HG03439 (cell line): ENCODE measurements around the gene ATAD1.
"Not testable (repeated sequence)": the region's sequence is repeated elsewhere in the genome, so short reads cannot be mapped to it uniquely, and the experiment has no call there.

Experiments
- ATAC-seq: cut with Tn5 transposase; IDR thresholded peaks from one replicate; pipeline ENCODE4 v1.9.1; 2021; ENCODE audit warnings: mild to moderate bottlenecking, moderate library complexity; ENCODE audit not compliant: unreplicated experiment

The ATAD1 gene

DNA sequence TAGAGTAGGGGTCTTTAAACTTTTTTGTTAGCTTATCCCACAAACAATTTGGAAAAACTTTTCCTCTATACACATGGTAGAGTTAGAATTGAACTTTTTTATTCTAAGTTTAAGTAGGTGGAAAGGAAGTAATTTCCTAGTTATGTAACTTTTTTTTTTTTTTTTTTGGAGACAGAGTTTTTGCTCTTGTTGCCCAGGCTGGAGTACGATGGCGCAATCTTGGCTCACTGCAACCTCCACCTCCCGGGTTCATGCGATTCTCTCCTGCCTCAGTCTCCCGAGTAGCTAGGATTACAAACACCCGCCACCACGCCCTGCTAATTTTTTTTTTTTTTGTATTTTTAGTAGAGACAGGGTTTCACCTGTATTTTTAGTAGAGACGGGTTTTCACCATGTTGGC is 28.7 kb upstream of the ATAD1 start:
- not testable (repeated sequence) for ATAC-seq

DNA sequence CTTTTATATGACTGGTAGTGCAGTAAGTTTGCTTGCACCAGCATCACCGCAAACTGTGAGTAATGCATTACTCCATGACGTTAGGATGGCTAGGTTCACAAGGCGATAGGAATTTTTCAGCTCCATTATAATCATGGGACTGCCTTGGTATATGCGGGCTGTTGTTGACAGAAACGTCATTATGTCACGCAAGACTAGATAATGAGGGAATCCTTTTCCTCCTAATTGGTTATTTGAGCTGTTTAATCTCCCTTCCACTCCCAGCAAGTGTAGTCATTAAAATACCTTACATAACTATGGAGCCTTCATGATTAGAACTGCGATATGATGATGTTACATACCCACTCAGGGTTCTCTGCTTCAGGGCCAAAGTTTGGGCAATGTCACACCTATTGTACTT is 28.0 kb upstream of the ATAD1 start:
- ATAC-seq, result no peak

DNA sequence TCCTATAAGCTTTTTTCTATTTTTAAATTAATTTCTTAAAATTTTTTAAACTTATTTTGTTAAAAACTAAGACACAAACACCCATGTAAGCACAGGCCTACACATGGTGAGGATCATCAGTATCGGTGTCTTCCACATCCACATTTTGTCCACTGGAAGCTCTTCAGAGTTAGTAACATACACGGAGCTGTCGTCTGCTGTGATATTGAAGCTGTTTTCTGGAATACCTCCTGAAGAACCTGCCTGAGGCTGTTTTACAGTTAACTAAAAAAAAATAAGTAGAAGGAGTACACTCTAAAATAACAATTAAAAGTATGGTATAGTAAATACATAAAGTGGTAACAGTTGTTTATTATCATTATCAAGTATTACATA is 27.6 kb upstream of the ATAD1 start:
- ATAC-seq, result no peak

DNA sequence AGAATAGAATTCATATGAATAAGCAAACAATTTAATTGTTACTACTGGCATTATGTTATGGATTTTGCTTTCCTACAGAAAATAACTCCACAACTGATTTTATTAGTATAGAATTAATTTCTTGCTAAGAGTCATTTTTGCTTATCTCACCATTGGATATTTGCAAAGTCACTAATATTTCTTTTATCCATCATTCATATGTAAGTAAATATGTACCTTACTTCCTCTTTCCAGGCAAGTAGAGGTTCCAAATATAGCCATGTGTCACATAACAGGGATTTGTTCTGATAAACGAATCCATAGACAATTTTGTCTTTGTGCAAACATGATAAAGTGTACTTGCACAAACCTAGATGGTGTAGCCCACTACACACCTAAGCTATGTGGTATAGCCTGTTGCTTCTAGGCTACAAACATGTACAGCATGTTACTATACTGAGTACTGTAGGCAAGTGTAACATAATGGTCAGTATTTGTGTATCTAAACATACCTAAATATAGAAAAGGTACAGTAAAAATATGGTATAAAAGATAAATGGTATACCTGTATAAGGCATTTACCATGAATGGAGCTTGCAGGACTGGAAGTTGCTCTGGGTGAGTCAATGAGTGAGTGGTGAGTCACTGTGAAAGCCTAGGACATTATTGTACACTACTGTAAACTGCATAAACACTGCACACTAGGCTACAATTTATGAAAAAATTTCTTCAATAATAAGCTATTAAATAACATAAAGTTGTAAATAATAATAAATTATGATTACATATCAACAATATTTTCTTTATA is 27.0 kb upstream of the ATAD1 start:
- no peak for ATAC-seq

DNA sequence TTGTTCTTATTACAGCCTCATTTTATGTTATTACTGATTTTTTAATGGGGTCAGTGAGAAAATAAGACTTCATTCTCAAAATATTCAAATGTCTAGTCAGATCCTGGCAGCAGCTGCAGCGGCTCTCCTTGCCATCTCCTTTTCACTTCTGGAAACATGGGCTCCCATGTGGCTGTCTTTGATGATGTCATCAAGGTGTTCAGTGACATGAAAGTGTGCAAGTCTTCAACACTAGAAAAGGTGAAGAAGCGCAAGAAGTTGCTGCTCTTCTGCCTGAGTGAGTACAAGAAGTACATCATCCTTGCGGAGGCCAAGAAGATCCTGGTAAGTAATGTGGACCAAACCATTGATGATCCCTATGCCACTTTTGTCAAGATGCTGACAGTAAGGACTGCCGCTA is 25.7 kb upstream of the ATAD1 start:
- no peak for ATAC-seq

DNA sequence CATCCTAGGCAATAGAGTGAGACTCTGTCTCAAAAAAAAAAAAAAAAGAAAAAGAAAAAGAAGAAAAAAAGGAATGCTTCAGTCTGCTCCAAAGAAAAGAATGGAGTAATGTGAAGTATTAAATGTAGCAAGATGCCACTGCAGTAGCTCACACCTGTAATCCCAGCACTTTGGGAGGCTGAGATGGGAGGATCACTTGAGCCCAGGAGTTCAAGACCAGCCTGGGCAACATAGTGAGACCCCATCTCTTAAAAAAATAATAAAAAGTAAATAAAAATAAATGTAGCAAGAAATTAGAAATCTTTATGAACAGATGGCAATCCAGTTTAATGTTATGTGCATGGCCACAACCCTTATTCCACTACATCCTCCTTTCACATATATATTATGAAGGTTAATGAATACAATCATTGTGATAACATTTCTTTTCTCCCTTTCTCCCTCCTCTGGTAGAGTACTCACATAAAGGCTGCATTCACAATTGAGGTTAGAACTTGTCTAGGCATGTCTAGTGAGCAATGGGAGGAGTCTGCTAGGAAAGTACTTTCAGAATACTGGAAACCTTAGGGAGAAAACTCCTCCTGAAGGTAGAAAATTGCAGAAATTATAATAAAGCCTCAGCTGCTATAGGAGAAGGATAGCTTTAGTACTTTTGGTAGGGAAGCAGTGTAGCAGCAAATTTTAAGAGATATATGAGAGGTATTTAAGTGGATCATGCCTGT is 24.9 kb upstream of the ATAD1 start:
- ATAC-seq, result no peak

DNA sequence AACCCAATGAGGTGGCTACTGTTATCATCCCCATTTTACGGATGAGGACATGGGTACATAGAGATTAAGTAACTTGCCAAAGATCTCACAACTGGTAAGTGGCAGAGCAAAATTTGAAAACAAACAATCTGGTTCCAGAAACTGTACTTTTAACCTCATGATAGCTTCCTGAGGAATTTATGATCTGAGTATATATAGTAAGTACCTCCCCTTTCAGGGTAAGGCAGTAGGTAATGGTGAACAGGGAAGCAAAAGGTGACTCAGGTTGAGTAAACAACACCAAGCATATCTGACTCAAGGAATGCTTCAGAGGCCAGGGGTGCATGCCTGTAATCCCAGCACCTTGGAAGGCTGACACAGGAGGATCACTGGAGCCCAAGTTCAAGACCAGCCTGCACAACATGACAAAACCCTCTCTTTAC is 24.2 kb upstream of the ATAD1 start:
- no peak for ATAC-seq

DNA sequence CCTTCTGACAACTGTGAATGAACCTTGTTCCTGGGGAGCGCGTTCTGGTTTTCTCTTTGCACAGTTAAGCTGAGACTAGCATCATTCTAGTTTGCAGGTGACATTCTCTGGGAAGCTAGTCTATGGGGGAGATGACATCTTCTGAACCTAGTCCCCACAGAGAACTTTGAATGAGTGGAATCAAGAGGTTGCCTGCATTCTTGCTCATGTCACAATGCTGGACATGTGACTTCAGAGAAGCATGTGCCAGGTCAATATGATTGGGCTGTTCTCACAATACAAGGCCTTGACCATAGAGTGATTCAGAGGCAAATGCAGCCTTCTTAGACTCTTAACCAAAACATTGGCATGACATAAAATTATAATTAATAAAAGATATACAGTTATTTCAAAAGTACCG is 23.2 kb upstream of the ATAD1 start:
- no peak for ATAC-seq

DNA sequence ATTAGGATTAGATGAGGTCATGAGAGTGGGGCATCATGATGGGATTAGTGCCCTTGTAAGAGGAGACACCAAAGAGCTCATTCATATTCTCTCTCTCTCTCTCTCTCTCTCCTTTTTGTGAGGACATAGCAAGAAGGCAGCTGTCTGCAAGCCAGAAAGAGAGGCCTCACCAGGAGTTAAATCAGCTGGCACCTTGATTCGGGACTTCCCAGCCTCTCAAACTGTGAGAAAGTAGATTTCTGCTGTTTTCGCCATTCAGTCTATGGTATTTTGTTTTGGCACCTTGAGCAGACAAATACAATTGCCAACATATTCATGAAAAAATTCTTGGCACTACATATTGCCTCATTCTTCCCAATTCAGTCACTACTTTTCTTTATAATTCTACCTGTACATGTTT is 20.6 kb upstream of the ATAD1 start:
- ATAC-seq, result no peak

DNA sequence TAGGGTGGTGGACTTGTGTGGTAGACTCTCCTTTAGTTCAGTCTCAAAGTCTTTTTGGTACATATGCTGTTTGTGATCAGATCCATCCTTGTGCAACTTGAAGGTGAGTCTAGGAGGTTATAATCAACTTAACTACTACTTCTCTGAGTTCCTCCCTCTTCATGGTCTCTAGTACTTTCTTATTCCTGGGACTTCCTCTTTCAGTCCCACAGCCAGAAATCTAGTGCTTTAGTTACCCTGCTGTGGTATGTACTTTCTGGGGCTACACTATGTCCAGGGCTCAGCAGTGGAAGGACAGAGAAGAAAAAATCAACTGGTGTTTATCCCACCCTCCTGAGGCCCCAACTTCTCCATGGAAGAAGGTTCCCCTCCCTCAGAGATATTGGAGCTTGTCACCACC is 19.4 kb upstream of the ATAD1 start:
- no peak for ATAC-seq

DNA sequence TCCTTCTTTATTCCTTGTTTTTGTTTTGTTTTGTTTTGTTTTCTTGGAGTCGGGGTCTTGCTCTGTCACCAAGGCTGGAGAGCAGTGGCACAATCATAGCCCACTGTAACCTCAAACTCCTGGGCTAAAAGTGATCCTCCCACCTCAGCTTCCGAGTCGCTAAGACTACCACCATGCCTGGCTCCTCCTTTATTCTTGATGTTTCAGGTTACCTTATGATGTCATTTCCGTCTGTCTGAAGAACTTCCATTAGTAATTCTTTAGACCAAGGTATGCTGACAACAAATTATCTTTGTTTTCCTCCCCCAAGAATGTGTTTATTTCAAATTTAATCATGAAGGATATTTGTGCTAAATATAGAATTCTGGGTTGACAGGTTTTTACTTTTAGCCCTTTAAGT is 18.1 kb upstream of the ATAD1 start:
- no peak for ATAC-seq

DNA sequence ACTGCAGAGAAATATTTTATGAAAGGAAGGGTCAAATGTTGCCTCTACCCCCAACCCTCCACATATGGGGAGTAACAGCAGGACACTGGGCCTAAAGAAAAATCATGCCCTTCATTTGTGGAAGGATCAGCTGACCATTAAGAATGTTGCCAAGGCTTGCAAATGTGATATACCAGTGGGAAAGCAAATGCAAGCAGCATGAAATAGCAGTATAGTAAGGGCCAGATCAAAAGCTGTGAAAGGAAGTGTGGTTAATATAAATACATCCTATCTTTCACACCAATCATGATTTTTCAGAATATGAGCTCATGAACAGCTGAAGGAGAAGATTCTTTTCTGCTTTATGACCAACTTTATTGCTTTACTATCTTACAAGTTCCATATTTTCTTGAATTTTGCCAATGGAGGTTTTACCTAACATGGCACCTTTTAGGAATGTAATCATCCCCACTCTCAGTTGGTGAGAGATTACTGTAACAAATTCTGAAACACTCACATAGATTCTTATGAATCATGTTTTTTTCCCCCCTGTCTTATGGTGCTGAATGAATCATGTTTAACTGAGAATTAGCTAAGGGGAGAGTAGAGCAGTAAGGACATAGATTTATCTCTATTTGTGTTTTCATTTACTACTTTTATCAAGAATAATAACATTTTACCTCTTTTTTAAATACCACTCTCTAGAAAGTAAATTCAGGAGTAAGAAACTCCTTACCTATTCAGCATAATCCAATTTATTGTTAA is 12.1 kb upstream of the ATAD1 start:
- no peak for ATAC-seq

DNA sequence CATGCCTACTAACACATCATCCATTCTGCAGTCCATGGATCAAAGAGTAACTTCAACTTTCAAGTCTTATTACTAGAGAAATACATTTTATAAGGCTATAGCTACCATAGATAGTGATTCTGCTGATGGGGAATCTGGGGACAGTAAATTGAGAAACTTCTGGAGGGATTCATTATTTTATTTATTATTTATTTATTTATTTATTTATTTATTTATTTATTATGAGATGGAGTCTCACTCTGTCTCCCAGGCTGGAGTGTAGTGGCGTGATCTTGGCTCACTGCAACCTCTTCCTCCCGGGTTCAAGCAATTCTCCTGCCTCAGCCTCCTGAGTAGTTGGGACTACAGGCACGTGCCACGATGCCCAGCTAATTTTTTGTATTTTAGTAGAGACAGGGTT is 11.0 kb upstream of the ATAD1 start:
- ATAC-seq, result not testable (repeated sequence)

DNA sequence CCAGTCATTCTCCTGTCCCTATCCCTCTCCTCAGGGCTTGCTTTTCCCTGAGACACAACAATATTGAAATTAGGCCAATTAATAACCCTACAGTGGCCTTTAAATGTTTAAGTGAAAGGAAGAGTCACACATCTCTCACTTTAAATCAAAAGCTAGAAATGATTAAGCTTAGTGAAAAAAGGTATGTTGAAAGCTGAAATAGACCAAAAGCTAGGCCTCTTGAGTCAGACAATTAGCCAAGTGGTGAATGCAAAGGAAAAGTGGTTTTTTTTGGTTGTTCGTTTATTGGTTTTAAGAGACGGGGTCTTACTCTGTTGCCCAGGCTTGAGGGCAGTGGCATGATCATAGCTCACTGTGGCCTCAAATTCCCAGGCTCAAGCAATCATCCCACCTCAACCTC is 9.7 kb upstream of the ATAD1 start:
- no peak for ATAC-seq

DNA sequence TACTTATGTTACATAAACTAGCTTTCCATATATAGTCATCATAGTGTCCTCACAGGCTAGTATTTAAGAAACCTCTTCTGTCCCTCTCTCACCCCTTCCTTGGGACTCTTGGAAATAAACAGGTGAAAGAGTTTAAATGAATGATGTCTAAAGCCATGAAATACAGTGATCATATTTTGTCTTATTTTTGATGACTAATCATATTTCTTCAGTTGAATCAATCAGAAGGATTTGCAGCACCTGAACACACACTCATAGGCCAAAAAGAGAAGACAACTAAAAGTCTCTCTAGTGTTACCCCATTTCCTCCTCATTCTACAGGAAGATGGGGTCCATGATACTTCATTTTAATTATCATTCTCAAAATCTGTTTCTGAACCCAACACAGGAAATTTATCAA is 8.6 kb upstream of the ATAD1 start:
- ATAC-seq, result no peak

DNA sequence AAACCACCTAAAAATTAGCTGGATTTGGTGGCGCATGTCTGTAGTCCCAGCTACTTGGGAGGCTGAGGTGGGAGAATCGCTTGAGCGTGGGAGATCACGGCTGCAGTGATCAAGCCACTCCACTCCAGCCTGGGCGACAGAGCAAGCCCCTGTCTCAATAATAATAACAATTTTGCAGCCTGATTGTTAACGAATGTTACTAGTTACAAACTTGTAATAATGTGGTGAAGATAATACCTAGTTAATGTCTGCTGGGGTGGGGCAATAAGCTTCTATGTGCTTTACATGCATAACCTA is 1.2 kb upstream of the ATAD1 start:
- no peak for ATAC-seq

DNA sequence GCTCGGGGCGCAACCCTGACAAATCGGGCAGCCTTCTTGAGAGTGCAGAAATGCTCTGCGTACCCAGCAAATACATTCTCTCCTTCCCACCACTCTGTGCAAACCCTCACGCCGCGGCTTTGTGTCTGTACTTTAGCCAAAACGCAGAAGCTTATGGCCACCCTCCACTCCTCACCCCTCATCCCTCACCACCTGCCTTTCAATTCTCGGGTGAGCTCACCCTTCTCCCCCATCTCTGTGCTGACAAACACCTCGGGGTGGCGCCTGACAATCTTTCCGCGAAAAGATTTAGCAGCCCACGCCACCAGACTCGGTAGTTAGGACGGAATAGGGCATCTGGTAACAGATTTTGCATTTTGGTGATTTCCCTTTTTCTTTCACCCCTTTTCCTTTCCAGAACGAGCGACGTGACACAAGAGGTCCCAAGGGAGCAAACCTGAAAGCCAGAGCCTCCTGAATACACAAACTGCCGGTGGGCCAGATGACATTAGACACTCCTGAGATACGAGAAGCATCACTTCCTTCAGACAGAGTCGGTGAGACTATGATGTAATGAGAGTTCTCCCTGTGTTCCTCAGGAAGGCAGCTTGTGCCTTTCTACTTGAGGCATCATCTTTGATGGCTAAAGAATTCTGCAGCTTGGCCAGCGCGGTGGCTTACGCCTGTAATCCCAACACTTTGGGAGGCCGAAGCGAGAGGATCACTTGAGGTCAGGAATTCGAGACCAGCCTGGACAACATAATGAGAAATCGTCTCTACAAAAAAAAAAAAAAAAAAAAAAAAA is 671 bp upstream of the ATAD1 start:
- peak; percentile 51 for ATAC-seq

DNA sequence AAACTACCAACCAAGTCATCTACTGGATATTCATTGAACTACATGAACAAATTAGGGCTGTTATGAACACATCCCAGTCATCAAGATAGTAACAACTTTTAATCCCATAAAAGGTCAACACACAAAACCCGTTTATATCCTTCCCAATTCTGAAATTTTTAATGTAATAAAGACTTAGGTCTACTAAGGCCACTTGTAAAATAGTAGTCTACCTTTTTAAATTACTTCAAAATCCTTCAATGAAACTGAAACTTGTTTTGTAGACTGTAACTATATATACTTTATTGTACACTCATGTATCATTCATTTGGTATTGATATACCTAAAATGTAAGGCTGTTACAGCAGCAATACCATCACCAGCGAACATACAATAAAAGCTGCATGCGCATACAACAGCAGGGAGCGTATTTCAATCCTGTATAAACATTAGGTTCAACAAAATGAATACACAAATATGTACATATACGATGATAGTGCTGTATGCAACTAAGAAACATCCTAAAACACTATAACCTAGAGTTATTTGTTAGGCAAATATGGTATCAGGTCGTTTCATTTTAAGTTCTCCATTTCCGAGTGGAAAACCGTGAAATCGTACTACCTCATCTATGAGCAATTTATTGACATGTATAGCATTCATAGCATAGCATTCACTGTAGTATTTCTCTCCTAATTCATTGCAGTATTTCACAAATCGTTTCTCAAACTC is 973 bp downstream of the ATAD1 start:
- ATAC-seq, result no peak

DNA sequence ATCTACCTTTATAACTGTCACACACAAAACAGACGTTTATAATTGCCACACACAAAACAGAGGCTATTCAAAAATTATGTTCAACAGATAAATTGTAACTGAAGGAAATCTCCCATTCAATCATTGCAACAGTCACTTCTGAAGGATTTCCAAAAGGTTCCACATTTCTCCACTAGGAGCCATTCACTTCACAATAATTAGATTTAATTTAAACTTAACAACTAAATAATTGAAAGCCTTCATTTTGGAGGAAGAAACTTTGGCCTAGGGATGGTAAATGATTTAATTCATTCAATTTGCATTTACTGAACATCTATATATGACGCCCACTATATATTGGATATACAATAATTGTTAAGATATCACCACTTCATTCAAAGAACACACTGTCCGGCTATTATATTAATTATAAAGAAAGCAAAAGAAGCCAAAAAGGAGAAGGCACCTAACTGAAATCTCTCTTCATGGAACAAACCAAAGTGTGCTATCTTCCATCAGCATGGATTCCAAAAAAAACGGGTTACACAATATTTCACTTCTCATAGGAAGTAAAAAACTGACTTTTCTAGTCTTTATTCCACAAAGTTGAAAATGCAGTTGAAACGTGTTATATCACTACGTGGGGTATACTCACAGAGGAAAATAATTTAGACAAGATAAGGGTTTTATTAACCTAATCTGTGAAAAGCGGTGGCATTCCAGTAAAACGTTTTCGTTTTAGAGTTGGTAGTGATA is 1.7 kb downstream of the ATAD1 start:
- no peak for ATAC-seq

DNA sequence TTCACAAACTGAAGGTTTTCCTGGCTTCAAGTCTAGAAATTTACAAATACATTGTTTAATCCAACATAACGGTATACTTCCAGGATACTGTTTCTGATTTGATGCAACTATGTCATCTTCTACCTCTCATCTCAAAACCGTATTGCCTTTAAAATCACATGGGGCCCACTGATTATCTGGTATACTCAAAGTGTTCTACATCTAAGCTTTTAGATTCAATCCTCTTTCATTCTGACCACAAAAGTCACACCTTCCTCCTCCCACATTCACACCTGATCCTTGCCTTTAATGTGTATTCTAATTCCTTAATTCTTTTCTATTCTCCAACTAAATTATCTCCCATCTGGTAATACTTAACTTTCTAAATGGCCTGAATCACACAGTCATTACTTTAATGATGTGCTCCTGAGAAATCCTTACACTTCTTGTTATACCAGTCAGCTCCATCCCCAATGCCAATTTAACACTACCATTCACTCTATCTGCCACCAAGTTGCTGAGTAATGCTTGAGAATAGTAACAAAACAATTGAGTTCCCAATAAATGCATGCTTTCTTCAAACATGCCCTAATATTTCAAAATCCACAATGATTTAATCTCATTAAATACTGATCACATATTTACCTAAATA is 13.0 kb downstream of the ATAD1 start:
- ATAC-seq, result no peak
